ENCODE results near the gene GOLGA2.
A peak's percentile ranks its signal among the peaks of the same experiment; 100 is the strongest.
"Not testable (repeated sequence)": the region's sequence is repeated elsewhere in the genome, so short reads cannot be mapped to it uniquely, and the experiment has no call there.

Gene GOLGA2

GRCh38 chr9:128232528-128233428, 43.0 kb downstream of the GOLGA2 start:
- DNase-seq: peak; percentile 51

GRCh38 chr9:128231638-128232527, 43.9 kb downstream of the GOLGA2 start:
- no peak for DNase-seq

- not testable (repeated sequence) for DNase-seq
These were observed 44.9 kb downstream of the GOLGA2 start for GRCh38 chr9:128230897-128231296.

- DNase-seq: no peak
These were observed 49.4 kb downstream of the GOLGA2 start for GRCh38 chr9:128226412-128226801.

- DNase-seq: no peak
These were observed 49.9 kb downstream of the GOLGA2 start for GRCh38 chr9:128225770-128226411.

- DNase-seq: no peak
These were observed 50.9 kb downstream of the GOLGA2 start for GRCh38 chr9:128224877-128225276.

- peak; percentile 37 for DNase-seq
These were observed 52.7 kb downstream of the GOLGA2 start for GRCh38 chr9:128222880-128223670.

GRCh38 chr9:128222026-128222425, 53.8 kb downstream of the GOLGA2 start:
- peak; percentile 46 for DNase-seq

GRCh38 chr9:128219831-128220230, 56.0 kb downstream of the GOLGA2 start:
- peak; percentile 45 for DNase-seq

GRCh38 chr9:128218518-128219389, 57.1 kb downstream of the GOLGA2 start:
- DNase-seq: peak; percentile 99

GRCh38 chr9:128218172-128218517, 57.7 kb downstream of the GOLGA2 start:
- peak; percentile 47 for DNase-seq

- DNase-seq: peak; percentile 40
These were observed 58.8 kb downstream of the GOLGA2 start for GRCh38 chr9:128216781-128217553.

- DNase-seq: peak; percentile 83
These were observed 60.1 kb downstream of the GOLGA2 start for GRCh38 chr9:128215491-128216409.

GRCh38 chr9:128214571-128215490, 61.0 kb downstream of the GOLGA2 start:
- peak; percentile 73 for DNase-seq

GRCh38 chr9:128213746-128214497, 61.9 kb downstream of the GOLGA2 start:
- peak; percentile 45 for DNase-seq

GRCh38 chr9:128211981-128212281, 63.9 kb downstream of the GOLGA2 start:
- peak; percentile 35 for DNase-seq

GRCh38 chr9:128211186-128211980, 64.4 kb downstream of the GOLGA2 start:
- peak; percentile 42 for DNase-seq

Measured in islet precursor cell (in vitro differentiated cells).